HepG2 (cell line): ENCODE results near the gene TSG101. TPM values are rescaled to one million over a fixed set of nuclear protein-coding genes. Genes with fewer than 3 reads are reported as not detected.
A peak's percentile ranks its signal among the peaks of the same experiment; 100 is the strongest.

Experiments
- ATAC-seq: fragments of 200-7000 bp; cut with Tn5 transposase; 3 replicates; pipeline ENCODE4 v1.9.1; 2020; ENCODE audit warnings: mild to moderate bottlenecking, moderate library complexity
- Bru-seq: library from RNA; stranded (reverse); fragments of 400-500 nt; gene quantifications from one replicate; lab custom pipeline; 2021; lab: Mats Ljungman, UMichigan
- BruChase-seq, 2 experiments: library from RNA; stranded (reverse); fragments of 400-500 nt; gene quantifications; one replicate each; lab custom pipeline; 2021; lab: Mats Ljungman, UMichigan
- BruUV-seq: library from RNA; stranded (reverse); fragments of 400-500 nt; replicated peaks from 2 replicates; lab custom pipeline; 2021; lab: Mats Ljungman, UMichigan
- CTCF ChIA-PET: fragments of 300-600 bp; formaldehyde crosslinking; extraction: SDS; loops from one replicate; lab custom pipeline; 2021; ENCODE audit warnings: low total read pairs, inconsistent platforms, low intra/inter-chr PET ratio; lab: Yijun Ruan, JAX
- POLR2A ChIA-PET: fragments of 350-600 bp; sonication (Branson Sonifier 250); formaldehyde crosslinking; loops from one replicate; lab custom pipeline; 2020; ENCODE audit warnings: antibody characterized with exemption, inconsistent platforms; lab: Yijun Ruan, JAX
- DNase-seq: peaks from one replicate; pipeline ENCODE4 v3.0.0-alpha.2; 2015; ENCODE audit warnings: low spot score
- FAIRE-seq: peaks from 3 replicates; lab custom pipeline; 2011; peaks lifted over from hg19 to GRCh38; lab: Jason Lieb, UNC
- H2AFZ ChIP-seq: one replicate; pipeline ENCODE4 v1.6.1; 2011; ENCODE audit warnings: low read length, inconsistent platforms
- H3K27ac ChIP-seq: fragments of 300-600 bp; 3 replicates; pipeline ENCODE4 v1.8.0; 2011; ENCODE audit warnings: mixed run types, mild to moderate bottlenecking, mixed read lengths, low read length, inconsistent platforms; ENCODE audit not compliant: insufficient read depth; ENCODE audit errors: extremely low read length
- H3K27me3 ChIP-seq, 2 experiments: fragments of 200-600 bp in 1 of 2; 2 replicates in 1 of 2; 3 replicates in 1 of 2; pipeline versions ENCODE4 v1.6.0 to v1.8.0; 2011; ENCODE audit warnings: low read length in 2 of 2, mild to moderate bottlenecking in 2 of 2, moderate library complexity in 2 of 2, inconsistent platforms in 1 of 2; ENCODE audit not compliant: insufficient read depth in 2 of 2, control insufficient read depth in 1 of 2
- H3K36me3 ChIP-seq, 2 experiments: fragments of 200-600 bp in 1 of 2; replicated peaks in 1 of 2; 2 replicates in 1 of 2; 3 replicates in 1 of 2; pipeline versions ENCODE4 v1.5.1 to v1.8.0; 2011; ENCODE audit warnings: low read length in 2 of 2, inconsistent platforms in 1 of 2; ENCODE audit not compliant: insufficient read depth in 2 of 2, control insufficient read depth in 1 of 2
- H3K4me1 ChIP-seq: 2 replicates; pipeline ENCODE4 v1.5.1; 2012; ENCODE audit warnings: low read length, inconsistent platforms; ENCODE audit not compliant: insufficient read depth
- H3K4me2 ChIP-seq: 2 replicates; pipeline ENCODE4 v1.6.0; 2011; ENCODE audit warnings: low read depth, low read length, inconsistent platforms
- H3K4me3 ChIP-seq, 3 experiments: fragments of 200-600 bp in 1 of 3; sonication (generic), shearing (Covaris generic) in 1 of 3; replicated peaks in 1 of 3; 2 replicates each; pipeline ENCODE4 v1.5.1; 2011 to 2016; ENCODE audit warnings: low read length in 3 of 3, inconsistent platforms in 2 of 3, low read depth in 2 of 3, mild to moderate bottlenecking in 2 of 3, control low read depth in 1 of 3, mixed read lengths in 1 of 3; ENCODE audit not compliant: insufficient read depth in 1 of 3
- H3K79me2 ChIP-seq: one replicate; pipeline ENCODE4 v1.6.1; 2011; ENCODE audit warnings: low read length, inconsistent platforms; ENCODE audit not compliant: insufficient read depth
- H3K9ac ChIP-seq: 2 replicates; pipeline ENCODE4 v1.6.0; 2011; ENCODE audit warnings: mild to moderate bottlenecking, low read depth, low read length, inconsistent platforms; ENCODE audit not compliant: insufficient read depth
- H3K9me3 ChIP-seq: 2 replicates; pipeline ENCODE4 v1.5.1; 2012; ENCODE audit warnings: mild to moderate bottlenecking, low read length
- H4K20me1 ChIP-seq: 2 replicates; pipeline ENCODE4 v1.6.0; 2011; ENCODE audit warnings: inconsistent platforms, mild to moderate bottlenecking, low read length, moderate library complexity; ENCODE audit not compliant: insufficient read depth
- FOSL2 ChIP-seq: sonication (generic); formaldehyde crosslinking; IDR thresholded peaks from 2 replicates; pipeline ENCODE4 v1.4.0; 2020; ENCODE audit warnings: missing genetic modification reagents
- MED8 ChIP-seq: sonication (generic); formaldehyde crosslinking; IDR thresholded peaks from 2 replicates; pipeline ENCODE4 v1.8.1; 2023; ENCODE audit warnings: mild to moderate bottlenecking, missing genetic modification reagents; ENCODE audit not compliant: insufficient replicate concordance
- SALL2 ChIP-seq: sonication (generic); formaldehyde crosslinking; IDR thresholded peaks from 2 replicates; pipeline ENCODE4 v1.8.1; 2023; ENCODE audit warnings: mild to moderate bottlenecking, missing genetic modification reagents, inconsistent platforms
- ZBTB38 ChIP-seq: sonication (generic); formaldehyde crosslinking; IDR thresholded peaks from 2 replicates; pipeline ENCODE4 v1.5.1; 2020; ENCODE audit warnings: mild to moderate bottlenecking, missing genetic modification reagents
- ZFP90 ChIP-seq: sonication (generic); formaldehyde crosslinking; IDR thresholded peaks from 2 replicates; pipeline ENCODE4 v1.8.0; 2022; ENCODE audit warnings: missing genetic modification reagents, mild to moderate bottlenecking, inconsistent platforms, borderline replicate concordance
- ZNF615 ChIP-seq: sonication (generic); formaldehyde crosslinking; IDR thresholded peaks from 2 replicates; pipeline ENCODE4 v1.5.0; 2020; ENCODE audit warnings: mild to moderate bottlenecking, missing genetic modification reagents, borderline replicate concordance
- ZNF619 ChIP-seq: sonication (generic); formaldehyde crosslinking; IDR thresholded peaks from 2 replicates; pipeline ENCODE4 v1.4.0; 2020; ENCODE audit warnings: mild to moderate bottlenecking, missing genetic modification reagents
- WGBS: methylation state at CpG from one replicate; pipeline ENCODE4 v1.1.6; 2017; ENCODE audit warnings: low lambda C conversion rate; 5-methylcytosine and 5-hydroxymethylcytosine counted together
- in situ Hi-C: cut with HindIII; loops from 2 replicates; pipeline ENCODE4 v1.10.0; 2017; ENCODE audit warnings: low pct_unique_long_range_greater_than_20kb; ENCODE audit not compliant: extremely low pct_ligation_motif_present
- intact Hi-C: fragments of 100-400 bp; cut with micrococcal nuclease; formaldehyde crosslinking; loops from one replicate; pipeline ENCODE4 v1.10.0; 2022; ENCODE audit not compliant: unreplicated experiment
- long read RNA-seq, 2 experiments: library from RNA in 1 of 2; library from polyadenylated mRNA in 1 of 2; stranded (forward) in 1 of 2; unstranded in 1 of 2; transcript quantifications; one replicate each; pipeline ENCODE4 v2.0.0, GENCODE V29; 2019 to 2022
- polyA minus RNA-seq, 3 experiments: library from RNA; depleted of rRNA, polyadenylated mRNA; stranded (reverse); fragments of >200 nt; gene quantifications; 2 replicates each; pipeline ENCODE4 v1.2.3, GENCODE V29; 2011; ENCODE audit warnings: low replicate concordance in 1 of 3
- polyA plus RNA-seq, 8 experiments: library from polyadenylated mRNA; depleted of rRNA in 3 of 8; stranded (reverse) in 7 of 8; unstranded in 1 of 8; fragments of >200 nt; fragmentation: Illumina TruSeq in 4 of 8; extraction: Trizol in 4 of 8; gene quantifications; 2 replicates each; pipeline versions ENCODE4 v1.2.1 to v1.2.3, GENCODE V29; 2011 to 2016; ENCODE audit warnings: low read depth in 4 of 8, missing spikeins in 1 of 8, mixed read lengths in 1 of 8; ENCODE audit not compliant: insufficient read depth in 1 of 8
- total RNA-seq, 5 experiments: library from RNA; depleted of rRNA; stranded (reverse); fragments of >200 nt; fragmentation: Illumina TruSeq; extraction: Trizol; gene quantifications; 2 replicates each; pipeline ENCODE4 v1.2.3, GENCODE V29; 2016; ENCODE audit warnings: low read depth in 1 of 5
- TF ChIP-seq, protein P1 (sequence below), 2 experiments: sonication (generic) in 1 of 2; formaldehyde crosslinking in 1 of 2; IDR thresholded peaks; 2 replicates each; pipeline versions ENCODE4 v1.6.1 to v1.9.0; 2014 to 2022; ENCODE audit warnings: antibody characterized with exemption in 1 of 2, borderline replicate concordance in 1 of 2, inconsistent platforms in 1 of 2, low read depth in 1 of 2, missing genetic modification reagents in 1 of 2

Gene TSG101, protein sequence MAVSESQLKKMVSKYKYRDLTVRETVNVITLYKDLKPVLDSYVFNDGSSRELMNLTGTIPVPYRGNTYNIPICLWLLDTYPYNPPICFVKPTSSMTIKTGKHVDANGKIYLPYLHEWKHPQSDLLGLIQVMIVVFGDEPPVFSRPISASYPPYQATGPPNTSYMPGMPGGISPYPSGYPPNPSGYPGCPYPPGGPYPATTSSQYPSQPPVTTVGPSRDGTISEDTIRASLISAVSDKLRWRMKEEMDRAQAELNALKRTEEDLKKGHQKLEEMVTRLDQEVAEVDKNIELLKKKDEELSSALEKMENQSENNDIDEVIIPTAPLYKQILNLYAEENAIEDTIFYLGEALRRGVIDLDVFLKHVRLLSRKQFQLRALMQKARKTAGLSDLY
- total RNA-seq (2016; rRNA removed; fragmentation: Illumina TruSeq; extraction: Trizol) (69.3 and 96.3 TPM in 2 replicates), polyA plus RNA-seq (2011; rRNA removed) (200 and 206 TPM in 2 replicates), polyA minus RNA-seq (2011; rRNA and poly(A)+ RNA removed; ENCODE audit: low replicate concordance) (155 and 281 TPM in 2 replicates), Bru-seq, nascent RNA (percentile 81 among the genes with signal in this experiment), BruChase-seq, experiment 1, labeled RNA remaining after a 6-hour chase (percentile 69 among the genes with signal in this experiment), BruChase-seq, experiment 2, labeled RNA remaining after a 2-hour chase (percentile 66 among the genes with signal in this experiment)
- total RNA-seq (2016; cell fraction: cytosol; rRNA removed; fragmentation: Illumina TruSeq; extraction: Trizol; ENCODE audit: low read depth) = 42.6 and 49.6 TPM in 2 replicates
- total RNA-seq (2016; cell fraction: insoluble cytoplasmic fraction; rRNA removed; fragmentation: Illumina TruSeq; extraction: Trizol) = 69.2 and 93.6 TPM in 2 replicates
- 62.9 and 65.2 TPM in 2 replicates for total RNA-seq (2016; cell fraction: membrane; rRNA removed; fragmentation: Illumina TruSeq; extraction: Trizol)
- 40.0 and 40.5 TPM in 2 replicates for total RNA-seq (2016; cell fraction: nucleus; rRNA removed; fragmentation: Illumina TruSeq; extraction: Trizol)
- 205 and 263 TPM in 2 replicates for polyA plus RNA-seq (2011; cell fraction: cytosol; rRNA removed)
- polyA plus RNA-seq (2011; cell fraction: nucleus; rRNA removed) = 61.2 and 66.6 TPM in 2 replicates
- 67.4 and 72.7 TPM in 2 replicates for polyA plus RNA-seq (2012)
- polyA plus RNA-seq (2016; cell fraction: cytosol; fragmentation: Illumina TruSeq; extraction: Trizol; ENCODE audit: low read depth) = 39.8 and 45.7 TPM in 2 replicates
- 96.4 and 113 TPM in 2 replicates for polyA plus RNA-seq (2016; cell fraction: insoluble cytoplasmic fraction; fragmentation: Illumina TruSeq; extraction: Trizol; ENCODE audit: low read depth)
- polyA plus RNA-seq (2016; cell fraction: membrane; fragmentation: Illumina TruSeq; extraction: Trizol; ENCODE audit: low read depth) = 42.9 and 46.6 TPM in 2 replicates
- 42.6 and 45.8 TPM in 2 replicates for polyA plus RNA-seq (2016; cell fraction: nucleus; fragmentation: Illumina TruSeq; extraction: Trizol; ENCODE audit: insufficient read depth, low read depth)
- polyA minus RNA-seq (2011; cell fraction: cytosol; rRNA and poly(A)+ RNA removed) = 86.9 and 105 TPM in 2 replicates
- 52.0 and 73.0 TPM in 2 replicates for polyA minus RNA-seq (2011; cell fraction: nucleus; rRNA and poly(A)+ RNA removed)
- long read RNA-seq, experiment 1, transcript TSG101-201 (10 exons, 1,824 nt) = major isoform, 119 of 156 reads
- long read RNA-seq, experiment 1, partial matches to known transcripts = 21 of 156 reads
- long read RNA-seq, experiment 1, other reads (novel, unspliced or antisense) = 16 of 156 reads
- long read RNA-seq, experiment 2, transcript TSG101-201 (10 exons, 1,824 nt) = major isoform, 68 of 96 reads
- long read RNA-seq, experiment 2, partial matches to known transcripts = 14 of 96 reads
- long read RNA-seq, experiment 2, other reads (novel, unspliced or antisense) = 14 of 96 reads

DNA sequence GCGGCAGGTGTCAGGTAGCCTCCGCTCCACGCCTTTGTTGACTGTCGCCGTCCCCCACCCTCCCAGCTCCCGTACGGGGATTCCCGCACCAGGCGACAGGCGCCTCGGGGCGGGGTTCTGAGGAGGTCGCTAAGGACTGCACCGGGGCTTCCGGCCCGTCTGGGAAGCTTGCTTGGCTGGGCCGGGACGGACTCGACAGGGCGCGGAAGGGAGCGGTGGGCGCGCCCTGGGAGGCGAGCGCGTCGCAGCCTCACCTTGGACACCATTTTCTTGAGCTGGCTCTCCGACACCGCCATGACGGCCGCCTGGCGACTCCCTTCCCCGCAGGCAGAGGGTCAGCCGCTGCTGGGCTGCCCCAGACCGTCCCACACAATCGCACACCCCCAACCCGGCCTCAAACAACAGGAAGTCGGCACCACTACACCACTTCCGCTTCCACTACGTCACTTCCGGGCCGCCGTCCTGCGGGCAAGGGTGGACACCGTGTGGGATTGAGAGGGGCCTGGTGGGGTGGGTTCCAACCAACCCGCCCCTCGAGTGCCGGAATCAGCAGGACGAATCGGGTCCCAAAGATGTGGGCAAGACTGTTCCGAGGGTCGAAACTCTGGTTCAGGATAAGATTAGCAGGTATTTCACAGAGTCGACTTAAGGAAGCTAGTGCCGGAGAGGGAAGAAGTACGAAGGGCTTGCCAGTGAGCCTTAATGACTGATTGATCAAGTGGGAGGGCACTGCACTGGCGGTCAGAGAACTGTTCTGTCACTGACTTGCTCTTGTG is at the start of gene TSG101:
Gene TSG101 (minus strand): TSS at position 422 of the 776 bp plus-strand sequence. CDS start 126 bp downstream, at position 296.
- intact Hi-C loops = loop anchor here (1.0 to 10.0 kb wide), 3 partner anchors 62 to 132 kb away; partner anchors contain the start of genes LDHA, SPTY2D1 and UEVLD
- Histone ChIP-seq H3K27ac (peak within 1 kb of the TSS; percentile 93), H3K36me3 (0 out of 5 replicates have a peak, but pooled peaks cover 0 to 1% of the 10 kb centered on the region in 2 experiments), H3K4me3 (peak within 1 kb of the TSS; percentile 84 to 88 (median 85)), H3K79me2 (peaks cover 38% of the 10 kb centered on the region), H3K4me2 (peak within 1 kb of the TSS; percentile 72), H3K4me1 (peaks cover 40% of the 10 kb centered on the region), H3K9ac (peak within 1 kb of the TSS; percentile 95), H3K9me3 (no peaks in the 10 kb centered on the region), H2AFZ (peak within 1 kb of the TSS; percentile 61), H3K27me3 (no peaks in the 10 kb centered on the region; a peak in 1 of 5 replicates), H4K20me1 (0 out of 2 replicates have a peak, but pooled peaks cover 2% of the 10 kb centered on the region)
- ChIA-PET POLR2A (interaction anchor here (0.6 to 2.8 kb wide), 24 partner anchors 9 to 526 kb away, joined by 3 to 31 read pairs (median 3); partner anchors contain the start of genes HPS5, LDHA, SPTY2D1 and UEVLD), CTCF (no interaction called here)
- FAIRE-seq (no peak), DNase-seq (peak; percentile 94), ATAC-seq (peak; percentile 97)
- in situ Hi-C loops = no loop called here
- 0% methylated on average over 12 of the region's 57 CpGs for WGBS
- BruUV-seq = no TSS peak
- TF ChIP-seq ZFP90 (CRISPR knock-in tag) (peak; percentile 60; the same call in 1 of the 2 replicates), ZBTB38 (CRISPR knock-in tag) (no peak; the same call in 1 of the 2 replicates), FOSL2 (CRISPR knock-in tag) (peak; percentile 44), SALL2 (CRISPR knock-in tag) (peak; percentile 49; the same call in 1 of the 2 replicates), MED8 (peak; percentile 88), ZNF615 (CRISPR knock-in tag) (0 out of 2 replicates have a peak, but pooled peaks have one; percentile 60), ZNF619 (CRISPR knock-in tag) (peak; percentile 69; the same call in 1 of the 2 replicates)
- TF ChIP-seq, protein P1, sequence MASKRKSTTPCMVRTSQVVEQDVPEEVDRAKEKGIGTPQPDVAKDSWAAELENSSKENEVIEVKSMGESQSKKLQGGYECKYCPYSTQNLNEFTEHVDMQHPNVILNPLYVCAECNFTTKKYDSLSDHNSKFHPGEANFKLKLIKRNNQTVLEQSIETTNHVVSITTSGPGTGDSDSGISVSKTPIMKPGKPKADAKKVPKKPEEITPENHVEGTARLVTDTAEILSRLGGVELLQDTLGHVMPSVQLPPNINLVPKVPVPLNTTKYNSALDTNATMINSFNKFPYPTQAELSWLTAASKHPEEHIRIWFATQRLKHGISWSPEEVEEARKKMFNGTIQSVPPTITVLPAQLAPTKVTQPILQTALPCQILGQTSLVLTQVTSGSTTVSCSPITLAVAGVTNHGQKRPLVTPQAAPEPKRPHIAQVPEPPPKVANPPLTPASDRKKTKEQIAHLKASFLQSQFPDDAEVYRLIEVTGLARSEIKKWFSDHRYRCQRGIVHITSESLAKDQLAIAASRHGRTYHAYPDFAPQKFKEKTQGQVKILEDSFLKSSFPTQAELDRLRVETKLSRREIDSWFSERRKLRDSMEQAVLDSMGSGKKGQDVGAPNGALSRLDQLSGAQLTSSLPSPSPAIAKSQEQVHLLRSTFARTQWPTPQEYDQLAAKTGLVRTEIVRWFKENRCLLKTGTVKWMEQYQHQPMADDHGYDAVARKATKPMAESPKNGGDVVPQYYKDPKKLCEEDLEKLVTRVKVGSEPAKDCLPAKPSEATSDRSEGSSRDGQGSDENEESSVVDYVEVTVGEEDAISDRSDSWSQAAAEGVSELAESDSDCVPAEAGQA (IDR thresholded peaks at IDR 0.05; ENCODE audit: low read depth) = peak; percentile 77
- TF ChIP-seq, protein P1 (CRISPR knock-in tag; IDR thresholded peaks at IDR 0.05; ENCODE audit: borderline replicate concordance) = 0 out of 2 replicates have a peak, but pooled peaks have one; percentile 34
